HEK293 (cell line): Measurements from ENCODE around the gene CDC14A.
A peak's percentile ranks its signal among the peaks of the same experiment; 100 is the strongest.

Experiments used
- CTCF ChIA-PET: fragments of 350-600 bp; formaldehyde crosslinking; extraction: SDS; loops from one replicate; lab custom pipeline; 2021; ENCODE audit warnings: antibody characterized with exemption; lab: Yijun Ruan, JAX
- POLR2A ChIA-PET: fragments of 300-600 bp; formaldehyde crosslinking; extraction: SDS; loops from one replicate; lab custom pipeline; 2020; ENCODE audit warnings: antibody characterized with exemption, inconsistent platforms; lab: Yijun Ruan, JAX
- H3K27ac ChIP-seq: fragments of 200-500 bp; sonication (Bioruptor generic); 2 replicates; pipeline ENCODE4 v1.5.1; 2014; ENCODE audit warnings: low read depth, low read length, control low read depth, inconsistent platforms; ENCODE audit errors: extremely low read depth
- H3K36me3 ChIP-seq, 2 experiments: fragments of 200-500 bp in 1 of 2; sonication (Bioruptor generic) in 1 of 2; 1 replicate in 1 of 2; 2 replicates in 1 of 2; pipeline ENCODE4 v1.5.1; 2014 to 2017; ENCODE audit warnings: inconsistent platforms in 2 of 2, low read length in 2 of 2; ENCODE audit not compliant: control insufficient read depth in 2 of 2, insufficient read depth in 1 of 2
- H3K4me1 ChIP-seq: fragments of 200-500 bp; sonication (Bioruptor generic); 2 replicates; pipeline ENCODE4 v1.5.1; 2014; ENCODE audit warnings: mild to moderate bottlenecking, low read length, inconsistent platforms; ENCODE audit not compliant: control insufficient read depth, insufficient read depth
- H3K4me3 ChIP-seq: 2 replicates; pipeline ENCODE4 v1.5.1; 2011; ENCODE audit warnings: low read depth, mild to moderate bottlenecking, control low read depth, low read length, moderate library complexity
- H3K9me3 ChIP-seq: fragments of 200-500 bp; sonication (Bioruptor generic); 2 replicates; pipeline ENCODE4 v1.5.1; 2014; ENCODE audit warnings: low read depth, low read length, inconsistent platforms; ENCODE audit not compliant: control insufficient read depth, insufficient read depth
- KLF10 ChIP-seq: fragments of 450-650 bp; IDR thresholded peaks from 2 replicates; pipeline ENCODE4 v1.5.1; 2018; ENCODE audit warnings: missing biosample characterization, mild to moderate bottlenecking, missing genetic modification characterization
- PATZ1 ChIP-seq: fragments of 450-650 bp; formaldehyde crosslinking; IDR thresholded peaks from 2 replicates; pipeline ENCODE4 v1.5.1; 2016; ENCODE audit warnings: missing biosample characterization, missing genetic modification characterization
- PRDM10 ChIP-seq: fragments of 450-650 bp; formaldehyde crosslinking; IDR thresholded peaks from 2 replicates; pipeline ENCODE4 v1.5.1; 2016; ENCODE audit warnings: missing biosample characterization, missing genetic modification characterization
- SP7 ChIP-seq: fragments of 450-650 bp; formaldehyde crosslinking; IDR thresholded peaks from 2 replicates; pipeline ENCODE4 v1.5.1; 2016; ENCODE audit warnings: missing biosample characterization, missing genetic modification characterization
- ZBTB20 ChIP-seq: fragments of 450-650 bp; formaldehyde crosslinking; IDR thresholded peaks from 2 replicates; pipeline ENCODE4 v1.5.1; 2016; ENCODE audit warnings: missing biosample characterization, missing genetic modification characterization
- ZNF138 ChIP-seq: fragments of 450-650 bp; formaldehyde crosslinking; IDR thresholded peaks from 2 replicates; pipeline ENCODE4 v1.5.1; 2016; ENCODE audit warnings: missing biosample characterization, missing genetic modification characterization, borderline replicate concordance
- ZNF175 ChIP-seq: fragments of 450-650 bp; formaldehyde crosslinking; IDR thresholded peaks from 2 replicates; pipeline ENCODE4 v1.5.1; 2016; ENCODE audit warnings: missing biosample characterization, missing genetic modification characterization
- ZNF19 ChIP-seq: fragments of 450-650 bp; formaldehyde crosslinking; IDR thresholded peaks from 2 replicates; pipeline ENCODE4; 2016; ENCODE audit warnings: missing biosample characterization, missing genetic modification characterization, low read depth
- ZNF398 ChIP-seq: fragments of 450-650 bp; formaldehyde crosslinking; IDR thresholded peaks from 2 replicates; pipeline ENCODE4 v1.5.1; 2017; ENCODE audit warnings: missing biosample characterization, missing genetic modification characterization
- ZNF664 ChIP-seq: fragments of 450-650 bp; formaldehyde crosslinking; IDR thresholded peaks from 2 replicates; pipeline ENCODE4 v1.5.1; 2016; ENCODE audit warnings: missing biosample characterization, missing genetic modification characterization
- ZXDB ChIP-seq: fragments of 450-650 bp; formaldehyde crosslinking; IDR thresholded peaks from 2 replicates; pipeline ENCODE4 v1.5.1; 2016; ENCODE audit warnings: missing biosample characterization, missing genetic modification characterization

Gene CDC14A

DNA sequence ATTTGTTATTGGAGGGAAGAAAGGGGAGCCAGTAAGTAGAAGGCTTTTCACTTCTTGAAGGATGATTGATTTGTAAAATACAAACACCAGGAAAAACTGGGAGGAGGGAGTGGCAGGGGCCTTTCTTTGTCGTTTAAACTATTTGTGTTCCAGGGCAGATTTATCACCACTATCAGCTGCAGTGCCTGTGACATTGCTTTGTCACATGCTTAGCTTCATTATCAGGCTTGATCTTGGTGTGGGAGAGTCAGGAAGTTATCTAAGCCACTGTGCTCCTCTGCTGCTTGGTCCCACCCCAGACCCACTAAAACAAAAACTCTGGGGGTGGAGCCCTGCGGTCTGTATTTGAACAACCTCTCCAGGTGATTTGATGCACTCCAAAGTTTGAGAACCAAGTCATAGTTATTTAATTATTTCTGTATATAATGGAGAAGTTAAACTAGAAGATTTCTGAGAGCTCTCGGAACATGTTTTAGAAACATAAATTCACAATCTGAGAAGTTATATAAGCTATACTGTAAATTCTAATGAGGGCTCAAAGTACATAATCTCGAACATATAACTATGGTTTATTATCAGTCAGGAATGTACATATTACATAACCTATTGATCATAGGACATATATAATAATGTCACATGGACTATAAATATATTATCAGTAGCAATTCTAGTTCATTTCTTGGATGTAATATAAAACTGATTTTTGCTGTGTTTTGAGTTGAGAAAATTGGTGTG lies 87.9 kb downstream of the CDC14A start (continued):
- 0 out of 2 replicates have a peak, but pooled peaks have one; percentile 36 for TF ChIP-seq PRDM10 (tag by site-specific recombination)
- TF ChIP-seq PATZ1 (tag by site-specific recombination), result peak; percentile 12; the same call in 1 of the 2 replicates
- TF ChIP-seq KLF10 (tag by site-specific recombination), result peak; percentile 39; the same call in 1 of the 2 replicates
- TF ChIP-seq ZNF19 (tag by site-specific recombination), result no peak
- TF ChIP-seq SP7, result 0 out of 2 replicates have a peak, but pooled peaks have one; percentile 35
- no peak for TF ChIP-seq ZNF138 (tag by site-specific recombination)
- 0 out of 2 replicates have a peak, but pooled peaks have one; percentile 36 for TF ChIP-seq ZXDB (tag by site-specific recombination)

DNA sequence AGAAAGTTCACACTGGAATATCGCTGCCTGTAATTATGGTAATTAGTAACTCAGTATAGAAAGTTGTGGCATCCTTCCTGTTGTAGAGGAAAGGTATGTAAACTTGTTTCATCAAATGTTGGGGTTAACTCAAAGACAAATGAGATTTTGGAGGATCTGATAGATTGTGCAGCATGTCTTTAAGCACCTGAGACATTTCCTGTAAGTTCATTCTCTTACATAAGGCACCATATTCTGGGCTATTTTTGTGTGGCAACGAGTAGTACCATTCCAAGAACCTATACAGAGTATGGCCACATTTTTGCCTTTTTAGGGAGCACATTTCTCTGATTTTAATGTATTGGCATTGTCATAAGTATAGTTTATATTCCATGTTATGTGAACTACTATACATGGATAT lies 88.8 kb downstream of the CDC14A start:
- Histone ChIP-seq H3K27ac (no peak overlapping the region), H3K9me3 (no peaks in the 10 kb centered on the region), H3K4me1 (no peaks in the 10 kb centered on the region), H3K36me3 (no peaks in the 10 kb centered on the region), H3K4me3 (no peak overlapping the region)
- POLR2A ChIA-PET, result interaction anchor here (0.7 kb wide), 1 partner anchor 192 kb away, joined by 4 read pairs; the partner anchor contains the start of gene DBT
- CTCF ChIA-PET, result interaction anchor here (0.7 to 1.7 kb wide), 3 partner anchors 14 to 18 kb away, joined by 3 to 5 read pairs (median 3); no protein-coding TSS in a partner anchor
- 0 out of 2 replicates have a peak, but pooled peaks have one; percentile 44 for TF ChIP-seq ZNF664 (tag by site-specific recombination)
- TF ChIP-seq ZNF175, result no peak

DNA sequence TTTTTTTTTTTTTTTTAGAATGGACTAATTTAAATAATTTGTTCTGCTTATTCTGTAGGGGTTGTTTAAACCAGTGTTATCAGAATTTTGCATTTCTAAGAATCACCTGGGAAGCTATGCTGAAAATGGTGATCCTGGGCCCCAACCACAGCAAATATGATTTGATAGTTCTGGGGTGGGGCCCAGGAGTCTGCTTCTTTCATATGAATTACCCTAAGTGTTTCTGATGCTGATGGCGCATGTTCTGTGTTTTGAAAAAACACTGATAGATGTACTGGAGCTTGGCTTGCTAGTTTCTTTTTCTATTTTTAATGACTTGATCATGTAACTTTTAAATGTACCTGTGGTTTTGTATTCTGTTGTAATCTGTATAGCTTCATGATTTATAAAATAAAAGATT lies 89.3 kb downstream of the CDC14A start:
- ChIA-PET CTCF (interaction anchor here (0.6 to 1.7 kb wide), 4 partner anchors 8 to 18 kb away, joined by 3 to 5 read pairs (median 3); no protein-coding TSS in a partner anchor), POLR2A (interaction anchor here (0.7 kb wide), 1 partner anchor 192 kb away, joined by 4 read pairs; the partner anchor contains the start of gene DBT)
- Histone ChIP-seq H3K27ac (no peak overlapping the region), H3K4me3 (no peak overlapping the region), H3K4me1 (no peaks in the 10 kb centered on the region), H3K36me3 (no peaks in the 10 kb centered on the region), H3K9me3 (no peaks in the 10 kb centered on the region)
- peak; percentile 32; the same call in 1 of the 2 replicates for TF ChIP-seq ZBTB20 (tag by site-specific recombination)
- TF ChIP-seq ZNF398 (tag by site-specific recombination), result no peak
